ENCODE results near the gene SULT1A1.
"Not testable (repeated sequence)": the region's sequence is repeated elsewhere in the genome, so short reads cannot be mapped to it uniquely, and the experiment has no call there.

Gene SULT1A1

DNA sequence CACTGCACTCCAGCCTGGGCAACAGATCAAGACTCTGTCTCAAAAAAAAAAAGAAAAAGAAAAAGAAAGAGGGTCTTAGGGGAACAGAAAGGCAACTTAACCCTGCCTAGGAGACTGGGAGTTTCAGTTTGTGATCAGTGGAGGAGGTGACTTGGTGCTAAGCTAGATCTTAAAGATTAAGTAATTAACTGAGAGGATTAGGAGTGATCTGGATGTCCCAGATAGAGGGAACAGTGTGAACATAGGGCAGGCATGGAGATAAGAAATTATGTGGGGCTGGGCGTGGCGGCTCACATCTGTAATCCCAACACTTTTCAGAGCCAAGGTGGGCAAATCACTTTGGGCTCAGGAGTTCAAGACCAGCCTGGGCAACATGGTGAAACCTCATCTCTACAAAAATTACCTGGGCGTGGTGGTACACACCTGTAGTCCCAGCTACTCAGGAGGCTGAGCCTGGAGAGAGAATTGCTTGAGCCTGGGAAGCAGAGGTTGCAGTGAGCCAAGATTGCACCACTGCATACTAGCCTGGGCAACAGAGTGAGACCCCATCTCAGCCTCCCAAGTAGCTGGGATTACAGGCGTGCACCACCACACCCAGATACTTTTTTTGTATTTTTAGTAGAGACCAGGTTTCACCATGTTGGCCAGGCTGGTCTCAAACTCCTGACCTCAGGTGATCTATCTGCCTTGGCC is 43.5 kb downstream of the SULT1A1 start:
- intact Hi-C loops (cut with DNase I) = not testable (repeated sequence)
- DNase-seq = peak in 1 of 10 donors; percentile 15

DNA sequence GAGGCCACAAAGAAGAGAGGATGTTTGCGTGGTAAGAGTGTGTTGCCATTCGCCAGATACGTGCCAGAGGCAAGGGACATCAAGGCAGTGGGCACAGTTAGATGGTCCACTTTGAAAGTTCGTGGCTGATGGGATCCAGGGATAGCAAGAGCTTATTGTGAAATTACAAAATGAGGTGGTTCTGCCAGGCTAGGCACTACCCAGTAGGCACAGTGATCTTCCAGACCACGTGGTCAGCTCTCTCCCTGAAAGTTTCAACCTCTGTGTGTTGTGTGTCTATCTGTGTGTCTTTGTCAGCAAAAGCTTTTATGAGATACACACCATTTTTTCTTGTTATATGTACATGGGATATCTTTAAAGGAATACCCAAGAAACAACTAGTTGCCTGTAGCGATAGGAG is 46.6 kb downstream of the SULT1A1 start:
- intact Hi-C loops (cut with DNase I) = no loop called here
- peak in 1 of 10 donors; percentile 33 for DNase-seq

DNA sequence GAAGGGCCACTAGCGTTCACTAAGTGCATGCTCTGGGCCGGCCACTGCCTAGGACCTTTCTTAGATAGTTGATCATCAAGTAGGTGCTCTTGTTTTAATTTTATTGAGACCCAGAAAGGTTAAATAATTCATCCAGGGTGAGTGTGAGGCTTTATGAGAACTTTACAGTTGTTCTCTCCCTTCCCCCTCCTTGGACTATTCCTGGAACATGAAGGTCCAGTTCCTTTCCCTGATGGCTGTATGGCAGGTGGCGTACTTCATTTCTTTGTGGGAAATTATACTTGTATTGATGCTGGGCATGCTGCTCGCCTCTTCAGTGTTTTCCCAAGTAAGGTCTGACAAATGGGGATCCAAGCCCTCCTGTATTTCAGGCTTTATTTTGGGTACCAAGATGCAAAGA is 47.6 kb downstream of the SULT1A1 start:
- intact Hi-C loops (cut with DNase I) = no loop called here
- DNase-seq = no peak

DNA sequence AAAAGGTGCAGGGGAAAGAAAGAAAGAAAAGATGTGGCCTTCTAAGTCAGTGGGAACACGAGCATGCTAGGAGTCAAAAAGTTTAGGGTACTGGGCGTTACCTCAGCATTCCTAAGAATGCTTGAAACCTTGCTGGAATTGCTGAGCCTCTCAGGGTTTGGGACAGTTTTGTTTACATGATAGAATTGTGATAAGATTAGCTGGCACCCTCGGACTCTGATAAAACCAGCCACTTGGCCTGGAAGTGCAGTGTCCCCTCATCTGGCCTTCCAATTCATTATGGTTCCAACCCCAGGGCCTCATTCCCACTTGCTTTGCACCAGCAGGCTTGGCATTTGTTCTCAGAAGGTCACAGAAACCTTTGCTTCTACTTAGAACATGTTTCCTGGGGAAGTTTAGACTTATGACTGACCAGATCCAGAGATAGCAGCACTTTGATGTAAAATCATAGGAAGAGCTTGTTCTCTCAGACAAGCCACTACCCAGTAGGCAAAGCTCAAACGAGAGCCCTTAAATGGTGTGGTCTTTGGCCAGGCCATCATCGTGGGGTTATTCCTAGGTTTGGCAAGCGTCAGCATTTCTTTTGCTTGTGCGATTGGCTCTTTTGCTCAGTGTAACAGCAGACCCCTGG is 48.2 kb downstream of the SULT1A1 start:
- peak in 1 of 10 donors; percentile 24 for DNase-seq
- intact Hi-C loops (cut with DNase I) = no loop called here

DNA sequence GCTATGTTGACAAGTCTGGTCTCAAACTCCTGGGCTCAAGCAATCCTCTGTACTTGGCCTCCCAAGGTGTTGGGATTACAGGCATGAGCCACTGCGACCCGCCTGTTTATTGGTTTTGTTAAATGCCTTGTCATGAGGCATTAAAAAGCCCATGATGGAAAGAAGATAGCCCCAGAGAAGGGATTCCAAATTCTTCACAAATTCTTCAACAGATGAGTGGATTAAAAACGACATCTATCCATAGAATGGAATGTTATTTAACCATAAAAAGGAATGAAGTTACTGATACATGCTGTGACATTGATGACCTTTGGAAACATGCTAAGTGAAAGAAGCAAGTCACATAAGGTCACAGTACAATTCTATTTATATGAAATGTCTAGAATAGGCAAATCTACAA is 51.4 kb downstream of the SULT1A1 start:
- intact Hi-C loops (cut with DNase I) = loop anchor here (10.0 kb wide), 1 partner anchor 64 kb away; the partner anchor contains the start of genes APOBR and CLN3

DNA sequence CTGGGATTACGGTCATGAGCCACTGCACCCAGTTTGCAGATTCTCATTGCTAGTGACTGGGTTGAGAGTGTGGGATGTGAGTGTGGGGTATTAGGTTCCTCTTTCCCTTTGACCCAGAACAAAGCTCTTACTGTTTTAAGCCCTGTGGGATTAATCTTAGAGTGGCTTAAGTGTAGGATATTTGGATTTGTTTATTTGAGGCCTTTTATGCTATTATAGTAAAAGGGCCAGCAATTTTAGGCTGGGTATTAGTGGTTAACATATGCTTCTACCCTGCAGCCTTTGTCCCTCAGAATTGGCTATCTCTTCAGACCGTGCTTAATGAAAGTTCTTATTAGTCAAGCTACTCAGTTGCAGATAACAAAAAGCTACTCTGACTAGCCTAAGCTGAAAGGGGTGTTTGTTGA is 52.9 kb downstream of the SULT1A1 start:
- intact Hi-C loops (cut with DNase I) = loop anchor here (10.0 kb wide), 1 partner anchor 62 kb away; the partner anchor contains the start of genes APOBR and CLN3
- DNase-seq = no peak

More for the DNA sequence above, 51.4 kb downstream of the SULT1A1 start:
- peak in 1 of 10 donors; percentile 12 for DNase-seq

DNA sequence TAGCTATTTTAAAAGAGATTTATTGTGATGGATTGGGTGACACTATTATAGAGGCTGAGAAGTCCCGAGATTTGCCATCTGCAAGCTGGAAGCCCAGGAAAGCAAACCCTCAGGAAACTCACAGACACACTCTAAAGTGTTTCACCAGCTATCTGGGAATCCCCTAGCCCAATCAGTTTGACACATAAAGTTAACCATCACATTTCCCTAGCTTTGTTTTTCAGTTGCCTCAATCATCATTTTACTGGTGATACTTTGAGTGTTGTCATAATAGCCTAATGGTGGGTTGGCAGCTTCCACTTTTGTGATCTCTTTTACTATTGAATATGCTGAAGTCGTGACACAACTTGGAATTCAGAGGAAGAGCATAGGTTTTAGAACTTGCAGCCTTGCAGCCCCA is 54.3 kb downstream of the SULT1A1 start:
- intact Hi-C loops (cut with DNase I) = loop anchor here (10.0 kb wide), 1 partner anchor 61 kb away; the partner anchor contains the start of genes APOBR and CLN3
- DNase-seq = no peak

Data from posterior cingulate gyrus (tissue), 11 donors.